HEK293T (cell line): Measurements from ENCODE around the gene CHST3.

Source experiments
- CTCF ChIA-PET: fragments of 350-600 bp; formaldehyde crosslinking; extraction: SDS; loops from one replicate; lab custom pipeline; 2021; ENCODE audit warnings: antibody characterized with exemption, inconsistent platforms; lab: Yijun Ruan, JAX
- POLR2A ChIA-PET: fragments of 350-600 bp; formaldehyde crosslinking; extraction: SDS; loops from one replicate; lab custom pipeline; 2020; ENCODE audit warnings: antibody characterized with exemption, inconsistent platforms; lab: Yijun Ruan, JAX
- DNase-seq: peaks from one replicate; pipeline ENCODE4 v3.0.0; 2012; ENCODE audit warnings: mixed read lengths; ENCODE audit errors: extremely low spot score
- ARNT ChIP-seq: fragments of 450-650 bp; IDR thresholded peaks from 2 replicates; pipeline ENCODE4 v1.6.1; 2017; ENCODE audit warnings: mild to moderate bottlenecking
- BHLHE40 ChIP-seq: fragments of 450-650 bp; IDR thresholded peaks from 2 replicates; pipeline ENCODE4 v1.6.1; 2016; ENCODE audit warnings: mild to moderate bottlenecking, moderate library complexity, borderline replicate concordance
- CTBP1 ChIP-seq: fragments of 450-650 bp; IDR thresholded peaks from 2 replicates; pipeline ENCODE4 v1.6.1; 2016; ENCODE audit warnings: borderline replicate concordance
- ELF4 ChIP-seq: fragments of 450-650 bp; IDR thresholded peaks from 2 replicates; pipeline ENCODE4 v1.6.1; 2017; ENCODE audit warnings: antibody characterized with exemption
- FOXA1 ChIP-seq: fragments of 450-650 bp; IDR thresholded peaks from 2 replicates; pipeline ENCODE4 v1.6.1; 2016; ENCODE audit warnings: mild to moderate bottlenecking
- FOXK2 ChIP-seq: fragments of 450-650 bp; IDR thresholded peaks from 2 replicates; pipeline ENCODE4 v1.6.1; 2016; ENCODE audit warnings: mild to moderate bottlenecking
- FOXM1 ChIP-seq: fragments of 450-650 bp; IDR thresholded peaks from 2 replicates; pipeline ENCODE4 v1.6.1; 2017; ENCODE audit warnings: mild to moderate bottlenecking, borderline replicate concordance
- HDGF ChIP-seq: fragments of 450-650 bp; IDR thresholded peaks from 2 replicates; pipeline ENCODE4 v1.6.1; 2017; ENCODE audit warnings: antibody characterized with exemption, borderline replicate concordance
- L3MBTL2 ChIP-seq: fragments of 450-650 bp; conservative IDR thresholded peaks from 2 replicates; pipeline ENCODE4 v1.6.1; 2016; ENCODE audit warnings: mild to moderate bottlenecking
- LEF1 ChIP-seq: fragments of 450-650 bp; IDR thresholded peaks from 2 replicates; pipeline ENCODE4 v1.6.1; 2017; ENCODE audit warnings: mild to moderate bottlenecking, borderline replicate concordance
- NFRKB ChIP-seq: fragments of 450-650 bp; IDR thresholded peaks from 2 replicates; pipeline ENCODE4 v1.6.1; 2016; ENCODE audit warnings: mild to moderate bottlenecking, moderate library complexity
- PKNOX1 ChIP-seq: fragments of 450-650 bp; IDR thresholded peaks from 2 replicates; pipeline ENCODE4 v1.6.1; 2016
- SP1 ChIP-seq: fragments of 450-650 bp; IDR thresholded peaks from 2 replicates; pipeline ENCODE4 v1.6.1; 2017
- SUZ12 ChIP-seq: fragments of 450-650 bp; IDR thresholded peaks from 2 replicates; pipeline ENCODE4 v1.6.1; 2016; ENCODE audit warnings: mild to moderate bottlenecking
- TARDBP ChIP-seq: fragments of 450-650 bp; IDR thresholded peaks from 2 replicates; pipeline ENCODE4 v1.6.1; 2016
- ZNF384 ChIP-seq: fragments of 450-650 bp; IDR thresholded peaks from 2 replicates; pipeline ENCODE4 v1.6.1; 2016

Gene CHST3

GRCh38 chr10:71931295-71931694, 32.9 kb upstream of the CHST3 start:
- TF ChIP-seq L3MBTL2 (no peak), FOXK2 (no peak)
- DNase-seq: no peak

GRCh38 chr10:71933651-71934050, 30.5 kb upstream of the CHST3 start:
- CTCF ChIA-PET: no interaction called here
- POLR2A ChIA-PET: no interaction called here
- no peak for DNase-seq
- no peak for TF ChIP-seq SUZ12
- no peak for TF ChIP-seq FOXM1
- TF ChIP-seq CTBP1: no peak
- no peak for TF ChIP-seq FOXA1
- TF ChIP-seq PKNOX1: no peak
- TF ChIP-seq L3MBTL2: no peak
- no peak for TF ChIP-seq TARDBP
- no peak for TF ChIP-seq SP1
- TF ChIP-seq LEF1: no peak
- no peak for TF ChIP-seq FOXK2
- TF ChIP-seq ELF4: no peak
- TF ChIP-seq NFRKB: no peak
- no peak for TF ChIP-seq HDGF
- no peak for TF ChIP-seq ARNT
- no peak for TF ChIP-seq BHLHE40
- no peak for TF ChIP-seq ZNF384

More at GRCh38 chr10:71931295-71931694, 32.9 kb upstream of the CHST3 start:
- ChIA-PET CTCF (no interaction called here), POLR2A (no interaction called here)

- POLR2A ChIA-PET: no interaction called here
- DNase-seq: no peak
- CTCF ChIA-PET: interaction anchor here (0.8 kb wide), 1 partner anchor 22 kb away, joined by 3 read pairs; no protein-coding TSS in a partner anchor
- TF ChIP-seq SP1 (no peak), HDGF (no peak)
Measured at GRCh38 chr10:71938211-71938610, 26.0 kb upstream of the CHST3 start.

- POLR2A ChIA-PET: no interaction called here
Measured at GRCh38 chr10:71939304-71939703, 24.9 kb upstream of the CHST3 start.

GRCh38 chr10:71939861-71940474, 24.2 kb upstream of the CHST3 start:
- ChIA-PET POLR2A (no interaction called here), CTCF (interaction anchor here (0.7 kb wide), 1 partner anchor 21 kb away, joined by 5 read pairs; no protein-coding TSS in a partner anchor)
- no peak for DNase-seq
- TF ChIP-seq HDGF (no peak), SUZ12 (no peak), L3MBTL2 (no peak), SP1 (no peak), FOXK2 (no peak), FOXM1 (no peak), ZNF384 (no peak), CTBP1 (no peak), ARNT (no peak)

More at GRCh38 chr10:71939304-71939703, 24.9 kb upstream of the CHST3 start:
- CTCF ChIA-PET: no interaction called here
- TF ChIP-seq ARNT: no peak
- no peak for TF ChIP-seq FOXM1
- no peak for TF ChIP-seq NFRKB
- no peak for TF ChIP-seq FOXK2
- no peak for DNase-seq

- CTCF ChIA-PET: interaction anchor here (0.7 kb wide), 1 partner anchor 22 kb away, joined by 5 read pairs; no protein-coding TSS in a partner anchor
- no peak for TF ChIP-seq SUZ12
- 0 out of 2 replicates have a peak, but pooled peaks have one; percentile 23 for TF ChIP-seq TARDBP
- TF ChIP-seq FOXK2: no peak
- TF ChIP-seq CTBP1: no peak
- DNase-seq: no peak
- POLR2A ChIA-PET: no interaction called here
Measured at GRCh38 chr10:71940752-71941151, 23.4 kb upstream of the CHST3 start.

- no peak for TF ChIP-seq NFRKB
- TF ChIP-seq FOXK2: no peak
- no peak for TF ChIP-seq ZNF384
- TF ChIP-seq CTBP1: no peak
- no peak for TF ChIP-seq LEF1
- ChIA-PET CTCF (no interaction called here), POLR2A (no interaction called here)
- DNase-seq: no peak
Measured at GRCh38 chr10:71941318-71941717, 22.9 kb upstream of the CHST3 start.

- POLR2A ChIA-PET: interaction anchor here (0.7 kb wide), 1 partner anchor 96 kb away, joined by 3 read pairs; no protein-coding TSS in a partner anchor
- TF ChIP-seq NFRKB (no peak), FOXA1 (no peak), PKNOX1 (no peak), L3MBTL2 (no peak), CTBP1 (no peak), FOXM1 (no peak), SUZ12 (no peak), ZNF384 (no peak), ARNT (no peak), TARDBP (no peak), SP1 (no peak), ELF4 (no peak), HDGF (no peak), FOXK2 (no peak), LEF1 (no peak), BHLHE40 (no peak)
- CTCF ChIA-PET: interaction anchor here (0.8 kb wide), 1 partner anchor 14 kb away, joined by 3 read pairs; no protein-coding TSS in a partner anchor
- DNase-seq: no peak
Measured at GRCh38 chr10:71945819-71946474, 18.2 kb upstream of the CHST3 start.
